HTERT RPE-1 (cell line): ENCODE results near the gene GFRA1.
"Not testable (repeated sequence)": the region's sequence is repeated elsewhere in the genome, so short reads cannot be mapped to it uniquely, and the experiment has no call there.

ENCODE experiments used
- in situ Hi-C: fragments of 300-500 bp; cut with MboI; formaldehyde crosslinking; loops from 4 replicates; pipeline ENCODE4 v1.14.3; 2020; ENCODE audit warnings: low sequenced_read_pairs

The GFRA1 gene

GRCh38 chr10:116076621-116077020 is 196.4 kb downstream of the GFRA1 start:
- in situ Hi-C loops = no loop called here

DNA sequence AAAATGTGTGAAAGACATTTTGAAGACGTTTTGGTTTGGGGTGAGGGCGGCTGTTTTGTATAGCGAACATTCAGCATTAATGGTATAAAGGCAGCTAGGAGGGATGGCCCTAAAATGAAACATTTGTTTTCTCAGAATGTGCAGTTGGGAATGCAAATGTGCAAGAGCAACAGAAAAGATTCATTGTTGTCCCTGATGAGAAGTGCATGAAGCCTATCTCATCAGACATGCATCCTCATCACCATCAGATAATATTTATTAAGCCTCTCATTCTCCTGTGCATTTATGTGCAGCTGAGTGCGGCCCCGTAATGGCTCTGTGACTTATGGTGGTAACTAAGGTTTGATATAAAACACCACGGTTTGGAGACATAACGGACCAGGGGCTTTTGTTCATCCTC is 199.5 kb downstream of the GFRA1 start:
- in situ Hi-C loops = no loop called here

- in situ Hi-C loops = no loop called here
Measured at GRCh38 chr10:116073001-116073400, 200.0 kb downstream of the GFRA1 start.

GRCh38 chr10:116071453-116072148 is 201.4 kb downstream of the GFRA1 start:
- in situ Hi-C loops = no loop called here

- in situ Hi-C loops = no loop called here
Measured at GRCh38 chr10:116070743-116071320, 202.2 kb downstream of the GFRA1 start.

DNA sequence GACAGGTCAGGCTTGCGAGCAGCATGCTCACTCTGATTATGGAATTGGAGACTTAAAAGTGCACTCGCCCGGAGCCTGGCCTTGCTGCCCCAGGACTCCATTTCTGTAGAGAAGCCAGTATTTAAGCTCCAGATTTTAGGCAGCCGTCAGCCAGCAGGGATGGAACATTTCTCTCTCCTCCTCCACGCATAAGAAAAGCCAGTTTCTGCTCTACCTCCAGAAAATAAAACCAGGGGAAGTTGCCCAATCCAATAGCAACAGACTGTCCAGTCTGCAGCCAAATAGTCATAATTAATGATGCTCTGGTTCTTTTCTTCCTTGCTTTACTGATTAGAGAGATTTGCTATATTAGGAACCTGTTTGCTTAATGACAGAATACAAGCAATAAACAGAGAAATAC is 203.2 kb downstream of the GFRA1 start:
- in situ Hi-C loops = no loop called here

DNA sequence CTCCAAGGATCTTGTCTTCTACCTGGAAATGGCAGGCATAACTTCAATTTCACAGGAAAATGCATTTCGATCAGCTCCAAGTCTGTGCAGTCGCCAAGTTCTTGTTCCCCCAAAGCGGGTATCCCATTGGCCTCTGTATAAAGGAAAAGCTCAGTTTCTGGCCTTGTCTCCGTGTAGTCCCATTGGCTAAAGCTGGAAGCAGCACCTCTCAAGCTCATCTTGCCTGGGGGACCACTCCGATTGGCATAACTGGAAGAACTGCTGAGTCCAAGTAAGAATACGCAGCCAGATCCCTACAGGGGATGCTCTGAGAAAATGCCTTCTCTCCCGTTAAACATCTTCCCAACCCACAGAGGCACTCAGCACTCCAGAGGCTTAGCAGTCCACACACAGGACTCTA is 205.2 kb downstream of the GFRA1 start:
- in situ Hi-C loops = no loop called here

DNA sequence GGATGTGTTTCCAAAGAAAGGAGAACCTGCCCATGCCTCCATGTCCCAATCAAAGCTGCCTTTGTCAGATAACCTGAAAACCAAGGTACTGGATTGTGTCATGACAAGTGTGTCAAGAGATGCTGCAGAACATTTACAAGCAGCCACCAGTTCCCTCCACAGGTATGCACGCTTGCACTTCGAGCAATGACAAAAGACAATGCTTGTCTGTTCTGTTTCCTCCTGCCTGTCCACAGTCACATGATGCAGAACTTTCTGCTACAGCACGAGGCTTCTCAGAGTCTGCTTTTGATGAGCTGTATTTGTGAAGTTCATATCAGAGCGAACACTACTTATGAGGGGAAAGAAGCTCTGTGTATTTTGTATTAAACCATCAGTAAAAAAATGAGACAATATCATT is 209.9 kb downstream of the GFRA1 start:
- in situ Hi-C loops = no loop called here

DNA sequence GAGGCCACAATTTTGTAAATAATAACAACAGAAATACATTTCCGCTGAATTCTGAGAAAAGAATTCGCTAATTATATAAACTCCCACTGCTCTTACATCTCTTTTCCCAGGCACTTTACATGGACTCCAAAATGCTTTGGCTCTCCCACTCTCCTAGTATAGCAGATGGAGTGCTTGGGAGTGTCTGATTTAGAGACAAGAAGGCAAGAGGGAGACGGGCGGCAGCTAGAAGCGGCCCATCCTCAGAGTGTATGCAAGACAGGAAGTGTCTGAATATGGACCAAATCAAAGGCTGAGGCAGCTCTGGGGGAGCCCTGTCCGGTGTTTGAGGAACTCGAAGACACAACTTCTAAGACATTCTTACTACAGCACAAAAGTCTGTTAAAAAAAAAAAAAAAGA is 212.1 kb downstream of the GFRA1 start:
- in situ Hi-C loops = no loop called here

DNA sequence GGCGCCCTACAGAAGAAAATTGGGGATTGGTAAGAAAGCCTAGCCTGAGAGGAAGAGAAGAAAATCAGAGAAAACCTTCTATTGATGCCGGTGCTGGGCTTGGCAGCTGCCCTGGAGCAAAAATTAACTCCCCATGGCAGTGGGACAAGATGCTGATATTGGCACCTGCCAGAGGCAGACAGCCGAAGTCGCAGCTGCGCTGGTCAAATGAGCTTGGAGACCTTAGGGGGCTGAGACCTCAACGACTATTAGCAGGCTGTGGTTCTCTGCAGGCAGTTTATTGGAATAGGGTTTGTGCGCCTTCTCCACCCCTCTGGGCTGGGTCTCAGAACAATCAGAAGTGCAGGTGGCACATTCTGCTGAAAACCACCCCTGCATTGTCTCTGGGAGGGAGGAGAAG is 213.7 kb downstream of the GFRA1 start:
- in situ Hi-C loops = no loop called here

DNA sequence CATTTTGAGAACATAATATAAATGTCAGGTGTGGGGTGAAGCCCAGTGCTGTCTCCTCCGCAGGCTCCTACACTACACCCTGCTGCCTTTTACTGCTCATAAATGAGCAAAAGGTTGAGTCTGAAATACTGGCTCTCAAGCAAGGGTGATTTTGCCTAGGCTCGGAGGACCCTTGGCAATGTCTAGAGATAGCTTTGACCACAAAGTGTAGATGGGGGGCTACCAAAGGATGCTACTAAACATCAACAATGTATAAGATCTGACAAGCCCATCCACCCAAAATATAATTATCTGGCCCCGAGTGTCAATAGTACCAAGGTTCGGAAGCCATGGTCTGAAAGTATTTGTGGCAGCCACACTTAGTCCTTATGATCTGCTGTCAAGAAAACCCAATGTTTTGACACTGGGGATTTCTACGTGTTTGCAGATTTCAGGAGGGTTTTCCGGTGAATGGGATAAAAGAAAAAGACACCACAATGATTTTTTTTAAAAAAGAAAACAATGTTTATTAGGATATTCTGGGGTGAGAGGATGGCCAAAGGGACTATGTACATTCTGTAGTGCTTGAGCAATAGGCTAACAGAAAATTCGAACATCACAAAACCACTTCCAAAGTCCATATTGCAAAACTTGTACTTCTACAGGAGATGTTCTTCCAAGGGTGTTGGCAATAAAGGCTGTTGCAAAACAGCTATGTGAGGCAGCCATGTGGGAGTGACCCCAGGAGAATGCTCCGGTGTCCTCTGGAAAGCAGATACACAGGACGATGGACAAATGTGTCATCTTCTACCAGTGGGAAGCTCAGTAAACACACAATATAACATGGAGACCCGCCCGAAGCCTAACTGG is 216.3 kb downstream of the GFRA1 start:
- in situ Hi-C loops = no loop called here

- in situ Hi-C loops = no loop called here
Measured at GRCh38 chr10:116055917-116056252, 217.1 kb downstream of the GFRA1 start.

DNA sequence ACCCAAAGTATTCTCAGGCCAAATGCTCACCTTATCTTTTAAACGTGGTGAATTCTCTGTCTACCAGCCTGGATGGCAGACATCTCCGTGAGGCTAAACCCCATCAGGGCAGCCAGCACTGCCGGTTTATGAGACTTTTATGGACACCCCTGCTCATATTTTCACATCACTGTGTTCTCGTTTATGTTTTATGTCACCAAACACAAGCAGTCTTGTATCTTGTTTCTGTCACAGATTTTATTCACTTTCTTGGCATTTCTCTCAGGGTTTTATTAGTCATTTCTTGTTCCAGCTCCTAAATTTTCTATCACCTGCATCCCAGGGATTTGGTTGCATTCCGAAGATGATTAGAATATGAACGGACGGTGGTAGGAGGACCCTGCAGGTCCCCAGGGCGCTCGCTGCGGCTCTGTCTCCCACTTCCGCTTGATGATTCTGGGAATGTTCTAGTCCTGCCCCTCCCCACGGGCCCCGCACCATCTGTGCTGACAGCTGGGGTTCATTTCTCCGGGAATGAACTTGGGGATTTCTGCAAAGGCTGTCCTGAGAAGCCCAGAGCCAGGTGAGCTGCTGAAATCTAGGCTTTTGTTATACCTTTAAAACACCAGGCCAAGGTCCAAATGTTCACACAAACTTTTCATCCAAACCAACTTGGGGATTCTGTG is 217.6 kb downstream of the GFRA1 start:
- in situ Hi-C loops = no loop called here

GRCh38 chr10:116053910-116054309 is 219.1 kb downstream of the GFRA1 start:
- in situ Hi-C loops = no loop called here

- in situ Hi-C loops = not testable (repeated sequence)
Measured at GRCh38 chr10:116053009-116053730, 219.8 kb downstream of the GFRA1 start.

DNA sequence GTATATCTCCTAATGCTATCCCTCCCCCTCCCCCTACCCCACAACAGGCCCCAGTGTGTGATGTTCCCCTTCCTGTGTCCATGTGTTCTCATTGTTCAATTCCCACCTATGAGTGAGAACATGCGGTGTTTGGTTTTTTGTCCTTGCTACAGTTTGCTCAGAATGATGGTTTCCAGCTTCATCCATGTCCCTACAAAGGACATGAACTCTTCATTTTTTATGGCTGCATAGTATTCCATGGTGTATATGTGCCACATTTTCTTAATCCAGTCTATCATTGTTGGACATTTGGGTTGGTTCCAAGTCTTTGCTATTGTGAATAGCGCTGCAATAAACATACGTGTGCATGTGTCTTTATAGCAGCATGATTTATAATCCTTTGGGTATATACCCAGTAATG is 220.5 kb downstream of the GFRA1 start:
- in situ Hi-C loops = not testable (repeated sequence)

DNA sequence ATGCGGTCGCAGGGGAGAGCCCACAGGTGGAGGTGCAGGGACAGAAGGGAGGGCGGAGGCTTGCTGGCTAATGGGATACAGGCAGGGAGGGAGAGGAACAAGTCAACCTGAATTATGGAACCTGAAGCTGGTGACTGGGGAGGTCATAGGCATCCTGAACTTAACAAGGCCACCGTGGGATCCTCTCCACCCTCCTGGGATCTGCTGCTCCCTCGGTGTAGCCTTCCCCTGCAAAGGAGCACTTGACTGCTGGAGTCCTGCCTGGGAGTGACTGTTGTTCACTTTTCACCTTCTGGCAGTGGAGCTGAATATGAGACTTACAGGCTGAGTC is 223.1 kb downstream of the GFRA1 start:
- in situ Hi-C loops = no loop called here

GRCh38 chr10:116049158-116049973 is 223.6 kb downstream of the GFRA1 start:
- in situ Hi-C loops = no loop called here

- in situ Hi-C loops = no loop called here
Measured at GRCh38 chr10:116045366-116046356, 227.3 kb downstream of the GFRA1 start.
